Lung (tissue), 12 donors: ENCODE measurements around the gene PPA2. TPM values are rescaled to one million over a fixed set of nuclear protein-coding genes. Genes with fewer than 3 reads are reported as not detected.

ENCODE experiments used
- ATAC-seq: fragments of 200-7000 bp; cut with Tn5 transposase; one replicate; pipeline ENCODE4 v1.9.1; 2020; ENCODE audit warnings: moderate number of reproducible peaks; ENCODE audit not compliant: insufficient read depth, low FRiP score
- DNase-seq, 3 donors: peaks; one replicate each; pipeline ENCODE4 v3.0.0-alpha.2; 2013 to 2017
- H3K27ac ChIP-seq, 2 donors: one replicate each; pipeline ENCODE4 v1.5.1; 2013; ENCODE audit warnings: mild to moderate bottlenecking in 2 of 2, moderate library complexity in 2 of 2, control low read depth in 1 of 2, inconsistent platforms in 1 of 2, low read depth in 1 of 2, low read length in 1 of 2
- H3K27me3 ChIP-seq, 3 donors: one replicate each; pipeline ENCODE4 v1.5.1; 2013; ENCODE audit warnings: low read length in 2 of 3; ENCODE audit not compliant: control insufficient read depth in 3 of 3, insufficient read depth in 3 of 3
- H3K36me3 ChIP-seq, 4 donors: one replicate each; pipeline ENCODE4 v1.5.1; 2013; ENCODE audit warnings: low read length in 4 of 4, mild to moderate bottlenecking in 1 of 4, moderate library complexity in 1 of 4; ENCODE audit not compliant: control insufficient read depth in 4 of 4, insufficient read depth in 4 of 4
- H3K4me1 ChIP-seq, 5 donors: one replicate each; pipeline ENCODE4 v1.5.1; 2013; ENCODE audit warnings: low read length in 5 of 5, mild to moderate bottlenecking in 2 of 5, moderate library complexity in 1 of 5; ENCODE audit not compliant: control insufficient read depth in 5 of 5, insufficient read depth in 5 of 5
- H3K4me3 ChIP-seq: one replicate; pipeline ENCODE4 v1.5.1; 2013; ENCODE audit warnings: mild to moderate bottlenecking, control low read depth, moderate library complexity
- H3K9ac ChIP-seq, 2 donors: one replicate each; pipeline ENCODE4 v1.5.1; 2013; ENCODE audit warnings: low read length in 2 of 2, control low read depth in 1 of 2; ENCODE audit not compliant: insufficient read depth in 1 of 2
- H3K9me3 ChIP-seq, 4 donors: one replicate each; pipeline ENCODE4 v1.5.1; 2013; ENCODE audit warnings: low read length in 3 of 4, mild to moderate bottlenecking in 1 of 4, moderate library complexity in 1 of 4; ENCODE audit not compliant: control insufficient read depth in 4 of 4, insufficient read depth in 3 of 4
- WGBS, 2 donors: extraction: QIAGEN DNeasy Blood & Tissue Kit; methylation state at CpG; one replicate each; pipeline ENCODE4 v1.1.7; 2013; 5-methylcytosine and 5-hydroxymethylcytosine counted together
- polyA plus RNA-seq, 2 donors: library from polyadenylated mRNA; stranded (reverse); fragments of 200-250 nt; gene quantifications; one replicate each; pipeline ENCODE4 v1.2.1, GENCODE V29; 2013
- total RNA-seq, 2 donors: library from RNA; depleted of rRNA in 1 of 2; stranded (reverse); fragments of >200 nt in 1 of 2; gene quantifications; one replicate each; pipeline ENCODE4 v1.2.1, GENCODE V29; 2014 to 2021
- TF ChIP-seq, protein P1 (sequence below): IDR thresholded peaks from 2 replicates; pipeline ENCODE4 v1.5.1; 2012; ENCODE audit warnings: mild to moderate bottlenecking; ENCODE audit errors: control extremely low read depth, extremely low read depth
- donor health status: control.
- donor health status: control.
- donor health status: Bipolar disorder and iron deficiency.
- donor health status: healthy.
- donor health status: DM: yes; HTN: yes; CAD: no.

Gene PPA2
- total and polyA plus RNA-seq, 4 donors = 70.0 to 114 (median 77.1) TPM

DNA sequence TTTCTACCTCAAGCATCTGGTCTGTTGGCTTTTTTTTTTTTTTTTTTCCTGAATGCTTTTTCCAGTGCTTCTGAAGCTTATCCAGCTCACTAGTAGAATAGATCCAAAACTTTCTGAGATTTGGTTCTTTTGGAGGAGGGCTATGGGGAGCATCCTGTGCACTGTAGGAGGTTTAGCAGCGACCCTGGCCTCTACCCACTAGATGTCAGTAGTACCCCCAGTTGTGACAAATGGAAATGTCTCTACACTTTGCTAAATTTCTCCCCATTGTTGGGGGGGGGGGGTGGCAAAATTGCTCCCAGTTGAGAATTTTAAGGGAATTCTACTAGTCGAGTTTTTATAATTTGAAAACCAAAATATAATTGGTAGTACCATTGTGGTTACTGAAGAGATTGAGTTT lies 23.0 kb upstream of the PPA2 start:
- no peak overlapping the region for H3K4me3 ChIP-seq
- no peak overlapping the region for H3K27ac ChIP-seq
- H3K4me1 ChIP-seq = no peaks in the 10 kb centered on the region
- no peaks in the 10 kb centered on the region for H3K27me3 ChIP-seq
- WGBS, 2 donors = 33 to 41% methylated on average over 2 of the region's 2 CpGs
- H3K36me3 ChIP-seq = no peaks in the 10 kb centered on the region
- no peak overlapping the region for H3K9ac ChIP-seq
- DNase-seq = no peak
- TF ChIP-seq, protein P1, sequence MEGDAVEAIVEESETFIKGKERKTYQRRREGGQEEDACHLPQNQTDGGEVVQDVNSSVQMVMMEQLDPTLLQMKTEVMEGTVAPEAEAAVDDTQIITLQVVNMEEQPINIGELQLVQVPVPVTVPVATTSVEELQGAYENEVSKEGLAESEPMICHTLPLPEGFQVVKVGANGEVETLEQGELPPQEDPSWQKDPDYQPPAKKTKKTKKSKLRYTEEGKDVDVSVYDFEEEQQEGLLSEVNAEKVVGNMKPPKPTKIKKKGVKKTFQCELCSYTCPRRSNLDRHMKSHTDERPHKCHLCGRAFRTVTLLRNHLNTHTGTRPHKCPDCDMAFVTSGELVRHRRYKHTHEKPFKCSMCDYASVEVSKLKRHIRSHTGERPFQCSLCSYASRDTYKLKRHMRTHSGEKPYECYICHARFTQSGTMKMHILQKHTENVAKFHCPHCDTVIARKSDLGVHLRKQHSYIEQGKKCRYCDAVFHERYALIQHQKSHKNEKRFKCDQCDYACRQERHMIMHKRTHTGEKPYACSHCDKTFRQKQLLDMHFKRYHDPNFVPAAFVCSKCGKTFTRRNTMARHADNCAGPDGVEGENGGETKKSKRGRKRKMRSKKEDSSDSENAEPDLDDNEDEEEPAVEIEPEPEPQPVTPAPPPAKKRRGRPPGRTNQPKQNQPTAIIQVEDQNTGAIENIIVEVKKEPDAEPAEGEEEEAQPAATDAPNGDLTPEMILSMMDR = no peak
- H3K9me3 ChIP-seq = peaks cover 0 to 5% (median 0%) of the 10 kb centered on the region in 4 donors
- no peak for ATAC-seq

DNA sequence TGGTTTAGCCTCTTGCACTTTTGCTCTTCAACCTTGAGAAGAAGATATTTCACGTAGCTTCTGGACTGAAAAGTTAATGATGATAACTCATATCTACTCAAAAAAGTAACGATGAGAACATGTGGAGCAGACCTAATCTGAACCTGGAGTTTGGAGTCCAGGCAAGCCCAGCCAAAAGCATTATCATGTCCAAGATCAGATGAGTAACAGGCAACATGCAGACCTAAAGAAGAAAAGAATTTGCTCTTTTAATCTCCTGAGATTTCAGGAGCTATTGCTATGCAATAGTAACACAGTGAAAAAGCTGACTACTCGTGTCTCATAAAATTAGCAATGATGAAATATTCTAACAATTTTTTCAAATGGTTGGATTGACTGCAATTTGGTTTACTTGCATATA lies 21.8 kb upstream of the PPA2 start:
- TF ChIP-seq, protein P1 = no peak
- DNase-seq = no peak
- no peak overlapping the region for H3K27ac ChIP-seq
- H3K9ac ChIP-seq = no peak overlapping the region
- 84 to 90% methylated on average over 3 of the region's 3 CpGs for WGBS, 2 donors
- peaks cover 0 to 5% (median 0%) of the 10 kb centered on the region in 4 donors for H3K9me3 ChIP-seq
- H3K4me3 ChIP-seq = no peak overlapping the region
- no peaks in the 10 kb centered on the region for H3K27me3 ChIP-seq
- no peak for ATAC-seq
- H3K36me3 ChIP-seq = no peaks in the 10 kb centered on the region
- no peaks in the 10 kb centered on the region for H3K4me1 ChIP-seq

DNA sequence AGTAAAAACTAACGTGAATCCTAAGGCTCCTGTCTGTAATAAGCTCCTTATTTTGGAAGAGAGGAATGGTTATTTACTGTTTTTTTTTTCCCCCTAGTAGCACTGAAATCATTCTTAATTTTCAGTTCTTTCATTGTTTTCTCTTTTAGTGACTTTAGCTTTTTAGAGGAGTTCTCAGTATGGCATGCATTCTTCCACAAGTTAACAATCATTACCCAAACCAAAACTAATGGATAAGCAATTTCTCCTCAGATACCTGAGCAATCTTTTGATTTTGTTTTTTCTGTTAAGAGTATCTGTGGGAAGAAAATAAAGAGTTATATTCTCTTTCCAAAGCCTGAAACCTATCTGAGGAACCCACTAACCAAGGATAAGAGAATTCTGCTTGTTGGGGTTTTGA lies 16.7 kb upstream of the PPA2 start:
- H3K27ac ChIP-seq = no peak overlapping the region
- H3K9me3 ChIP-seq = peaks cover 0 to 5% (median 0%) of the 10 kb centered on the region in 4 donors
- TF ChIP-seq, protein P1 = no peak
- 90 to 93% methylated on average over 1 of the region's 1 CpG for WGBS, 2 donors
- ATAC-seq (no peak), DNase-seq (no peak)
- H3K4me3 ChIP-seq = no peak overlapping the region
- H3K9ac ChIP-seq = no peak overlapping the region
- H3K27me3 ChIP-seq = no peaks in the 10 kb centered on the region
- H3K36me3 ChIP-seq = no peaks in the 10 kb centered on the region
- H3K4me1 ChIP-seq = no peaks in the 10 kb centered on the region

DNA sequence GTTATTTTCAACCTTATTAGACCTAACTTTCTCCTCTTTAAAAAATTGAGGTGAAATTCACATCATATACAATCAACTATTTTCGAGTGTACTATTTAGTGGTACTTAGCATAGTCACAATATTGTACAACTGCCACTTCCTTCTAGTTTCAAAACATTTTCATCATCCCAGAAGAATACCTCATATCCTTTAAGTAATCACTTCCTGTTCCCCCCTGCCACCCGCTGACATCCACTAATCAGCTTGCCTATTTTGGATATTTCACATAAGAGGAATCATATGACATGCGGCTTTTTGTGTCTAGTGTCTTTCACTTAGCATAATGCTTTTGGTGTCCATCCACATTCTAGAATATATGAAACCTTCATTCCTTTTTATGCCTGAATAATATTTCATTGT lies 10.0 kb upstream of the PPA2 start:
- DNase-seq = no peak
- Histone ChIP-seq H3K27ac (no peak overlapping the region), H3K27me3 (peaks cover 0 to 3% (median 0%) of the 10 kb centered on the region in 3 donors), H3K36me3 (no peaks in the 10 kb centered on the region), H3K4me1 (no peaks in the 10 kb centered on the region), H3K9me3 (peaks cover 0 to 3% (median 0%) of the 10 kb centered on the region in 4 donors), H3K4me3 (no peak overlapping the region), H3K9ac (no peak overlapping the region)
- TF ChIP-seq, protein P1 = no peak
- WGBS, 2 donors = 51 to 65% methylated on average over 3 of the region's 3 CpGs
- ATAC-seq = no peak
